Measurements from ENCODE around the gene MARVELD1.

Gene MARVELD1

DNA sequence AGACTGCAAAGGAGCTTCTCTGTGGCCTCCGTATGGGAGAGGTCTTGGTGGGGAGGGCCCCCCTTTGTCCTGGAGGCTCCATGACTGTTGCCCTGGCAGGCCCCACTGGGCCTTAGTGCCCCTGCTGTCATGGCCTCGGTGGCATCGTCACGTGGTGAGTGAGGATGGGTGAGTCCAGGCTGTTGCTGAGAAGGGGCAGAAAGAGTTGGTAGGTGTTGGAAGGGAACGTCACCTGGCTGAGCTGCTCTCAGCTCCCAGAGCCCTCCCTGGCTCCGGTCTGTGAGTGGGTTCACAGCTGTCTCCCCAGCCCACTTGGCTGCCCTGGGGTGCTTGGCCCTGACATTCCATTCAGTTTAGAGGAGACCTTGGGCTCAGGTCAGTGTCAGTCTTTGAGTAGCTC is 42.2 kb downstream of the MARVELD1 start:
- no peak for DNase-seq (ENCODE audit: low read depth in 2 of 2)

DNA sequence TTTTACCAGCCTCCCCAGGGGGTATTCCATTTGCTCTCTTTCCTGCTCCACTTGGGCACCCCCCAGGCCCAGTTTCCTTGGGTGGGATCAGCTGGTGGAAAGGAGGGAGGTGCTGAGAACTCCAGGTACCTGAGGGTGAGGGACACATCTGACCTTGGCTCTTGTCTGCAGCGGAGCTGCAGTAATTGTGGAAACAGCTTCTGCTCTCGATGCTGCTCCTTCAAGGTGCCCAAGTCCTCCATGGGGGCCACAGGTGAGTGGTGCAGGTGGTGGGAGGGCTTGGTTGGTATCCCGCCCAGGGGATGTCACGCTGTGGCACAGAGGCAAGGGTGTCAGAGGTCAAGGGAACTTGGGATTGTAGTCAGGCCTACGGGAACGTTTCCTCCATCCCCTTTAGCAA is 43.9 kb downstream of the MARVELD1 start:
- DNase-seq (ENCODE audit: low read depth in 2 of 2), result no peak

- DNase-seq (ENCODE audit: low read depth in 2 of 2), result peak in 1 of 2 donors; percentile 40
Observed at GRCh38 chr10:97759158-97759887, 45.8 kb downstream of the MARVELD1 start.

DNA sequence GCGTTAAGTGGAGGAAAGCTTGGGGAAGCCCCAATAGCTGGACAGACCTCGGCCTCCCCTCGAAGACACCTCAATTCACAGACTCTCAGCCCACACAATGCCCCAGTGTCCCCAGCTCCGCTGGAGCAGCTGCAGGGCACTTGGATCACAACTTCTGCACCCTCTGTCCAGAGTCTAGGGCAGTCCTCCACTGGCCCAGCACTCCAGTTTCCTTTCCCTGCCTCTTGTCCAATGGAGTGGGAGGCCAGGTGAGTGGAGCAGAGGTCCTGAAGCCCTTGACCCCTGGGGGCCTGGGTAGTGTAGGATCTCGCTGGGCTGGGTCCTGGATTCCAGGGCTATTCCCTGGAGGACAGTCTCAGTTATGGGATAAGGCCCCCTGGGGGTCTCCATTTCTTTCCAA is 46.4 kb downstream of the MARVELD1 start:
- no peak for DNase-seq (ENCODE audit: low read depth in 2 of 2)

DNA sequence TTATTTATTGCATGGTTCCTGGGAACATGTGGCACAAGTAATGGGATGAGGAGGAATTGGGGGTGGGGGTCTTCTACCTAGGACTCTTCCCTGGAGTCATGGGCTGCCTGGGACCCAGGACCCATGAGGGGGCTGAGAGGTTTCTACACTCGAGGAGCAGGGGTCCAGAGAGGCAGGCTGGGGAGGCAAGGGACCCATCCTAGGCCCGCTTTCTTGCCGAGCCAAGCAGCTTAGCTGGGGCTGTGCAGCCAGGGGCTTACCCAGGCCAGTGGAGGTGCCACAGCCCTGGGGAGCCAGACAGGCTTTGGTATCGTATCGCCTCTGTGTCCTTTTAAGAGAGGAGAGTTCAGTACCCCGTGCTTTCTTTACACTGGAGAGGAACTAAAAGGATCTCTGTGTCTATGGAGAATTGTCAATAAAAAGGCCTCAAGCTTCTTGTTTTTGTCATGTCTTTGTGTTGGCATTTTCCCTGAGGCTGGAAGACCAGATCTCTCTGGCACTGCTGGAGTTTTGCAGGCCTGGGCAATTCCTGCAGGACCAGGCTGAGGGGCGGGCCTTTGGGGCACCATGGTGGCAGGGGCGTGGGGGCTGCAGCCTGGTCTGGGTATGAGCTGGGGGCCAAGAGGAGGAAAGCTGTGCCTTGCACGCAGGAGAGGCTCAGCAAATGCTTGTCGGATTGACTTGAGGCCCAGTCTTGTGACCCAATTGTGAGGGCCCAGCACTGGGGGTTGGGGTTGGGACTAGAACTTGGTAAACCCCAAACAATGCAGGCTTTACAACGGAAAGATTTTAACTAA is 47.1 kb downstream of the MARVELD1 start:
- no peak for DNase-seq (ENCODE audit: low read depth in 2 of 2)

GRCh38 chr10:97761331-97761865 is 47.9 kb downstream of the MARVELD1 start:
- no peak for DNase-seq (ENCODE audit: low read depth in 2 of 2)

DNA sequence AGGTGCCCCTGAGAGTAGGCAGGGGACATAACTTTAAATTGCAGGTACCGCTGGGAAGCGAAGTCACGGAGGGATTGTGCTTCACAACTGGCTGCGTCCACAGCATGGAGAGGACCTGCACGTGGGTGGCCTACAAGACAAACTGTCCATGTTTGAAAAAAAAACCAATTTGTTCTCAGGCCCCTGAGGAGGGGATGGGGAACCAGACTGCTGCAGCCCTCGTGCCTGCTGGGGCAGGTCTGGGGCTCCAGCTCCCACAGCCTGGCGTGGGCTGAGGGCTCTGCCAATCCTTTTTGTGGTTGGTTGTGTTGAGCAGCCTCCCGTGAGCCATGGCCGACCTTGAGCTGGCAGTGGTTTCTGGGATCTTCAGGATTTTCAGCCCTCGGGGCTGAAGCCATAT is 48.5 kb downstream of the MARVELD1 start:
- DNase-seq (ENCODE audit: low read depth in 2 of 2), result no peak

DNA sequence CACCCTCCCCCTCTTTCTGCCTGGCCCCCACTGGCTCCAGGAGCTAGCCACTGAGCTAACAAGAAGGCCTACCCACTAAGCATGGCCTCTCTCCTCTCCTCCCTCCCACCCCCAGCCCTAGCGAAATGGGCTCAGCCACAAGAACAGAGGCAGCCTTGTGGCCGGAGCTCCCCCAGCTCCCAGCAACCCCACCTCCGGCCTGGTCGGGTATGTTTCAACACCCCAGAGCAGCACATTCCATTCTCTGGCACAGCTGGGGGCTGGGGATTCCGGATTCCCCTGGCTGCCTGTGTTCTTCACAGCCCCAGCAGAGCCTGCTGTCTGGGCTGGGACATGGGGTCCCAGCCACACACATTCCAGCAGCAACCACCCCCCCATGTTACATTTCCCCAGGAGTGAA is 49.3 kb downstream of the MARVELD1 start:
- DNase-seq (ENCODE audit: low read depth in 2 of 2), result no peak

DNA sequence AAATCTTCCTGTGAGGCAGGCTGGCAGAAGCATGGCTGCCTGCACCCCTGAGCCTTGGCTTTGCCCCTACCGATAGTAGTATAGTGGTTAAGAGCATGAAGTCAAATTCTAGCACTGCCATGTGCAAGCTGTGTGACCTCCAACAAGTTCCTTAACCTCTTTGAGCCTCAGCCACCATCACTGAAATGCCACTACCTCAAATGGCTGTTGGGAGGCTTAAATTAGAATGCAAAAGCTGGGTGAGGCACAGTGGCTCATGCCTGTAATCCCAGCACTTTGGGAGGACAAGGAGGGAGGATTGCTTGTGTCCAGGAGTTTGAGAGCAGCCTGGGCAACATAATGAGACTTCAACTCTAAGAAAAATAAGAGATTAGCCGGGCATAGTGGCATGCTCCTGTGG is 49.9 kb downstream of the MARVELD1 start:
- no peak for DNase-seq (ENCODE audit: low read depth in 2 of 2)

GRCh38 chr10:97763947-97764346 is 50.4 kb downstream of the MARVELD1 start:
- no peak for DNase-seq (ENCODE audit: low read depth in 2 of 2)

GRCh38 chr10:97764519-97764931 is 51.0 kb downstream of the MARVELD1 start:
- no peak for DNase-seq (ENCODE audit: low read depth in 2 of 2)

DNA sequence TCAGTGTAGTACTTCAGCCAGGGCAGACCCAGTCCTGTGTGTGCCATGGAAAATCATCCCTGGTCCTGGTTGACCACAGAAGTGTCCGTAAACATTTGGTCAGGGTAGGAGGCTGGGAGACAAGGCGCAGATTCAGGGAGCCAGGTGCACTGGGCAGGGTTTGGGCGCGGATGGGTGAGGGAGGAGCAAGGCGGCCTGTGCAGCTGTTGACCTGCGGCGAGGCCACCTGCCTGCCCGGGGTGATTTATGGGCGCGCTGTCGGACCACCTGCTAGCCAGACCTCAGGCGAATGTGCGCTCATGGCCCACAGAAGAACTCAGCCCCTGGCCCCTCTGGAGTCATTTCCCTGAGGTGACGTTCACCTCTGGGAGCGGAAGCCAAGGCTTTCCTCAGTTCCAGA is 51.7 kb downstream of the MARVELD1 start:
- no peak for DNase-seq (ENCODE audit: low read depth in 2 of 2)

- DNase-seq (ENCODE audit: low read depth in 2 of 2), result no peak
Observed at GRCh38 chr10:97766106-97766810, 52.7 kb downstream of the MARVELD1 start.

DNA sequence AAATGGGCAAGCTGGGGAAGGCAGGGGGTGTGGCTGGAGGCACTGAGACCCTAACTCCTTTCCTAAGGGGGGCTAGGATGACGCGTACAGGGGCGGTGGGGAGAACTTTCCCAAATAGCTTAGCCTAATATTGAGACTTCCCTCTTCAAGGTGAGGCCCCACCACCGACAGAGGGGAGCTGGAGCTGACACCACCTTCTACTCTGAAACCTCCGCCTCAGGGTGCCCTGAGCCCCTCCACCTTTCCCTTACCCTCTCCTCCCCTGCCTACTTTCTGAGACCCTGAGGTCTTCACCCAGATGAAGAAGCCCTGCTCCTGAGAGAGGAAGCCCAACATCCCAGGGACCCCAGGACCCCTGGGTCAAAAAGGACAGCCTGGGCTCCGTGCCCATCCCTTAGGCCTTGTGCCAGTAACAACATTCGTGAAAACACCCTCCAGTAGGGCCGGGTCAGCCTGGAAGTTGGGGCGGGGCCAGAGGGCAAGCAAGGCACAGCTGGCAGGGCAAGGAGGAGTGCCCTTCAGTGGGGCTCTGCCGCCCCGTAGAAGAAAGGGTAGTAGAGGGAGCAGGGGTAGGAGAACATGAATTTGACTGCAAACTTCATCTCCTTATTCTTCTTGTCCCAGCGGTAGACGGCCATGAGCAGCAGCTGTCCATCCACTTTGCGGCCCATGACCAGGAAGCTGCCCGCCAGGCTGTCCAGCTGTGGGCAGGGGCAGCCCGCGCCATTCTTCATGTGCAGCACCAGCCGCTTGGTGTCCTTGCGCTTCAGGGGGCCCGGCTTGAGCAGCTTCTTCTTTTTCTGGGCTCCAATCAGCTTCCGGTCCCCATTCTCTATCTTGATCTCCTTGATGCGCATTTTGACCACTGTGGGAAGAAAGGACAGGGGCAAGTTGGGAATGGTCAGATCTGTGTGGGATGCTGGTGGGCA is 53.7 kb downstream of the MARVELD1 start:
- no peak for DNase-seq (ENCODE audit: low read depth in 2 of 2)
